C4-2B (cell line): ENCODE measurements around the gene TCEA2.

ENCODE experiments used
- H3K27ac ChIP-seq: fragments of 450-650 bp; 2 replicates; pipeline ENCODE4 v1.5.1; 2017
- ZFX ChIP-seq: fragments of 450-650 bp; IDR thresholded peaks from 2 replicates; pipeline ENCODE4 v1.6.1; 2017
- TF ChIP-seq, protein P1 (sequence below): fragments of 450-650 bp; conservative IDR thresholded peaks from 2 replicates; pipeline ENCODE4 v1.5.1; 2017; ENCODE audit warnings: mild to moderate bottlenecking

Gene TCEA2

DNA sequence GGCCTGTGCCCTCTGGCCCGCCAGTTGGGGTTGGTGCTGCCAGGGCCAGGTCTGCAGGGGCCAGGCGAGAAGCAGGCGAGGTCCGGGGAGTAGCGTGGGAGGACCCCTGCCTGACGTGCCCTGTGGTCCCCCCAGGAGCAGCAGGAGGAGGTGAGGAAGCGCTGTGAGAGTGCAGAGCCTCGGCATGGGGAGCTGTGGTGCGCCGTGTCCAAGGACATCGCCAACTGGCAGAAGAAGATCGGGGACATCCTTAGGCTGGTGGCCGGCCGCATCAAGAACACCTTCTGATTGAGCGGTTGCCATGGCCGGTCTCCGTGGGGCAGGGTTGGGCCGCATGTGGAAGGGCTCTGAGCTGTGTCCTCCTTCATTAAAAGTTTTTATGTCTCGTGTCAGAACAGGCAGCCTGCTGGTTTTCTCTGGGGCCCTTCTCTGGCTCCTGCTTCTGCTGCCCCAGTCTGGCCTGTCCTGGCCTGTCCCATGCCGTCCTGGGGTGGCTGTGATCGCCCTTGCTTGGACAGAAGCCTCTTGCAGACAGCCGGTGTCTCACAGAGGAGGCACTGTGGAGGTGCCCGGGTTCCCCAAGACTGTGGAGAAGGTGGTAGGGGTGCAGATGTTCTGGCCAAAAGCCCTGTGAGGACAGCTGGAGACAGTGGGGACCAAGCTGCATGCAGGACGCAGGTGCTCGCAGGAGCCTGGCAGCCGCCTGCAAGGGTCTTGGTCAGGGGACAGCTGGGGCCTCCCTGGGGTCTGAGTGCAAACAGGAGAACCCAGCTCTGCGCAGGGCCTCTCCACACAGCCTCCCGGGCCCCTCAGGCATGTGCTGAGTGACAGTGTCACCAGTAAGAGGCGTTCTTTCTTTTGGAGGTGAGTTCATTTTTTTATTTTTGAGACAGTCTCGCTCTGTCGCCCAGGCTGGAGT is 30.0 kb upstream of the TCEA2 start:
- no peak overlapping the region for H3K27ac ChIP-seq

DNA sequence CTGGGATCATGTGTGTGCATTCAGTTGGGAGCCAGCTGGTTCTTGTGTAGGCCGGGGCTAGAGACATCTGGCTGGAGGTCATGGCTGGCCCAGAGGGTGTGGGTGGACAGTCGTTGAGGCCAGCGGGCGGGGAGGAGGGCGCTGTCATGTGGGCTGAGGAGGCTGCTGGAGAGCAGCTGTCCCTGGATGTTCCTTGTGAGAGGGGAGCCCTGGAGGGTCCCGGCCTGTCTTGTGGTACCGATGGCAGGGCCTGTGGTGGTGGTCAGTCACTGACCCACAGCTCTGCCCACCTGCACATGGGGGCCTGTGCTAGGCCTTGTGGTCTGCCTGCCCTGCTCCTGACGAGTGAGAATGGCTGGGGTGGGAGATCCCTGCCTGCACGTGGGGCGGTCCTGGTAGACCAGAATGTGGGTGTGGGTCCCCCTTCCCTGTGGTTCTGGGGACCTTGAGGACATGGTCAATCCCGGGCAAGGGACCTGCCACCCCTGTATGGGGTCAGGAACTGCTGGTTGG is 29.0 kb upstream of the TCEA2 start:
- H3K27ac ChIP-seq = no peak overlapping the region

More for the DNA sequence above, 30.0 kb upstream of the TCEA2 start:
- TF ChIP-seq ZFX = no peak
- TF ChIP-seq, protein P1, sequence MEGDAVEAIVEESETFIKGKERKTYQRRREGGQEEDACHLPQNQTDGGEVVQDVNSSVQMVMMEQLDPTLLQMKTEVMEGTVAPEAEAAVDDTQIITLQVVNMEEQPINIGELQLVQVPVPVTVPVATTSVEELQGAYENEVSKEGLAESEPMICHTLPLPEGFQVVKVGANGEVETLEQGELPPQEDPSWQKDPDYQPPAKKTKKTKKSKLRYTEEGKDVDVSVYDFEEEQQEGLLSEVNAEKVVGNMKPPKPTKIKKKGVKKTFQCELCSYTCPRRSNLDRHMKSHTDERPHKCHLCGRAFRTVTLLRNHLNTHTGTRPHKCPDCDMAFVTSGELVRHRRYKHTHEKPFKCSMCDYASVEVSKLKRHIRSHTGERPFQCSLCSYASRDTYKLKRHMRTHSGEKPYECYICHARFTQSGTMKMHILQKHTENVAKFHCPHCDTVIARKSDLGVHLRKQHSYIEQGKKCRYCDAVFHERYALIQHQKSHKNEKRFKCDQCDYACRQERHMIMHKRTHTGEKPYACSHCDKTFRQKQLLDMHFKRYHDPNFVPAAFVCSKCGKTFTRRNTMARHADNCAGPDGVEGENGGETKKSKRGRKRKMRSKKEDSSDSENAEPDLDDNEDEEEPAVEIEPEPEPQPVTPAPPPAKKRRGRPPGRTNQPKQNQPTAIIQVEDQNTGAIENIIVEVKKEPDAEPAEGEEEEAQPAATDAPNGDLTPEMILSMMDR = no peak

GRCh38 chr20:64035066-64035932 is 27.7 kb upstream of the TCEA2 start:
- TF ChIP-seq ZFX = no peak
- TF ChIP-seq, protein P1 = no peak

More for the DNA sequence above, 29.0 kb upstream of the TCEA2 start:
- TF ChIP-seq, protein P1 = no peak
- TF ChIP-seq ZFX = no peak

DNA sequence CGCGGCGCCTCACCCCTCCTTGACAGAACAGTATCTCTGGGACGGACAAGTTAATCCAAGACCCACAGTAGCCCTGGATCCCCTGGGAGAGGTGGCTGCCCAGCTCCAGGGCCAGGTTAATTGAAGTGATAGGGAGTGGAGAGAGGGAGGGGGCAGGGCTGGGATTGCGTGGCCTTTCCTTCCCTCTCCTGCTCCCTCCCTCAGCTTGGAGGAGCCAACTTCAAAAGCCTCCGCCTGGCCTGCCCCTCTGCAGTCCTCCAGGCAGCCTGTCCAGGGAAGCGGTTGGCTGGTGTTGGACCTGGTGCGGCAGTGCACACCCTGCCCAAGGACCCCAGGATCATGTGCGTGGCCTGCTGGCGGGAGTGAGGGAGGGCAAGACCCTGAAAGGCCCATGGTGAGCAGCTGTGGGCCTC is 27.1 kb upstream of the TCEA2 start, which contains the start of gene C20orf204:
TSS of gene C20orf204 (plus strand) at position 250 of the 413 bp plus-strand sequence. CDS start at position 392, 142 bp downstream.
- no peak within 1 kb of the TSS for H3K27ac ChIP-seq
- TF ChIP-seq, protein P1 = no peak
- TF ChIP-seq ZFX = no peak

More at GRCh38 chr20:64035066-64035932, 27.7 kb upstream of the TCEA2 start:
- no peak overlapping the region for H3K27ac ChIP-seq

DNA sequence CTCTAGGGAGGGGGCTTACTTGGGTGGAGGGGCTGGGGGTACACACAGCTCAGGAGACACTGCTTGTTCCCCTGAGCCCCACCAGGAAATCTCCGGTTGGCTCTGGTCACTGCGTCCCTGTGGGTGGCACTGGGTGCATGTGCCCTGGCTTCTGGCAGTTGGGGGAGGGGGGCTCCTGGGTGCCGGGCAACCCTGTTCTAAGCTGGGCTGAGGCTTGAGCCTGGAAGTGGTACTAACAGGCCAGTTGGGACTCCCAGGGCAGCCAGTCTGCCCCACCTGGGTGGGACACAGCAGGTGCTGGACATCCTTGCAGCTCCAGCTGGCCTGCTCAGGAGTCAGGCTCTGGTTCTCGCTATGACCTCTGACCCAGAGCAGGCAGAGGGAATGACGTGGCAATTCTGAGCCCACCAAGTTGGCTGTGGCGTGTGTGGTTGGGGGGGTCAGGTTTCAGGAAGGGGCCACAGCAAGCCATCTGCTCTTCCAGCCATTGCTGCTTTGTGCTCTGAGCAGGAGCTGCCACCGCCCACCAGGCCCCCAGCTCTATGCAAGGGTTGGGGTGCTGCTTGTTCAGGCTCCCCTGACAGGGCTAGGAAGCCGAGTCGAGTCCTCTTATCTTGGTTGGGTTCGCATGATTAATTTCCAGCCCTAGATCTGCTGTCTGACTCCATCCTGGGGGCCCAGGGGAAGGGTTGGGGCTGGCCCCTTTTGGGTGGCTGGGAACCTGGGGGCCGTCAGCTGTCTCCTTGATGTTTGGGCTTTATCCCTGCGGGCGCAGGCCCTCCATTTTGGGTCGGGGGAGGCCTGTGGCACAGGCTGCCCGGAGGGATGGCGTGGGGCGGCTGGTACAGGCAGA is 26.4 kb upstream of the TCEA2 start:
- TF ChIP-seq, protein P1 = no peak
- no peak for TF ChIP-seq ZFX
- H3K27ac ChIP-seq = no peak overlapping the region

- H3K27ac ChIP-seq = no peak overlapping the region
- no peak for TF ChIP-seq ZFX
- TF ChIP-seq, protein P1 = no peak
Observed at GRCh38 chr20:64037199-64037497, 25.9 kb upstream of the TCEA2 start.
